GM12878 (cell line): ENCODE measurements around the gene ZNF3. TPM values are rescaled to one million over a fixed set of nuclear protein-coding genes. Genes with fewer than 3 reads are reported as not detected.

Experiments used
- ATF3 ChIP-seq: IDR thresholded peaks from 2 replicates; pipeline ENCODE4 v1.6.1; 2011; ENCODE audit warnings: low read depth, mild to moderate bottlenecking, low read length, moderate library complexity, borderline replicate concordance; ENCODE audit errors: extremely low read depth
- ATF7 ChIP-seq: fragments of 450-650 bp; IDR thresholded peaks from 2 replicates; pipeline ENCODE4 v1.6.1; 2016; ENCODE audit warnings: low read depth, mild to moderate bottlenecking
- CBX5 ChIP-seq: sonication (generic); IDR thresholded peaks from 2 replicates; pipeline ENCODE4 v1.6.1; 2016; ENCODE audit warnings: low read depth, moderate library complexity, mild to moderate bottlenecking, inconsistent platforms
- ETV6 ChIP-seq, 2 experiments: fragments of 450-650 bp in 1 of 2; IDR thresholded peaks in 1 of 2; conservative IDR thresholded peaks in 1 of 2; 2 replicates each; pipeline ENCODE4 v1.6.1; 2014; ENCODE audit warnings: antibody characterized with exemption in 1 of 2, borderline replicate concordance in 1 of 2, low read depth in 1 of 2, mild to moderate bottlenecking in 1 of 2, moderate library complexity in 1 of 2
- FOXK2 ChIP-seq: fragments of 450-650 bp; IDR thresholded peaks from 2 replicates; pipeline ENCODE4 v1.6.1; 2017; ENCODE audit warnings: mild to moderate bottlenecking, moderate library complexity
- KAT2A ChIP-seq: conservative IDR thresholded peaks from 2 replicates; pipeline ENCODE4 v1.6.1; 2011; ENCODE audit warnings: low read depth, low read length; ENCODE audit not compliant: control insufficient read depth
- MEF2A ChIP-seq: IDR thresholded peaks from 2 replicates; pipeline ENCODE4 v1.6.1; 2011; ENCODE audit warnings: low read depth, mild to moderate bottlenecking, low read length, moderate library complexity; ENCODE audit not compliant: insufficient read depth
- MLLT1 ChIP-seq: fragments of 450-650 bp; IDR thresholded peaks from 2 replicates; pipeline ENCODE4 v1.6.1; 2016; ENCODE audit warnings: mild to moderate bottlenecking
- MXI1 ChIP-seq: fragments of 150-350 bp; IDR thresholded peaks from 2 replicates; pipeline ENCODE4 v1.6.1; 2011; ENCODE audit warnings: low read depth, mild to moderate bottlenecking, inconsistent platforms, low read length, improper control_type of control experiment
- NFXL1 ChIP-seq: fragments of 450-650 bp; IDR thresholded peaks from 2 replicates; pipeline ENCODE4 v1.6.1; 2017; ENCODE audit warnings: antibody characterized with exemption, mild to moderate bottlenecking, borderline replicate concordance
- NR2C1 ChIP-seq: fragments of 450-650 bp; IDR thresholded peaks from 2 replicates; pipeline ENCODE4 v1.6.1; 2017; ENCODE audit warnings: antibody characterized with exemption, mild to moderate bottlenecking, moderate library complexity
- PML ChIP-seq: IDR thresholded peaks from 2 replicates; pipeline ENCODE4 v1.6.1; 2012; ENCODE audit warnings: low read length, inconsistent platforms
- RAD21 ChIP-seq: IDR thresholded peaks from 2 replicates; pipeline ENCODE4 v1.6.1; 2011; ENCODE audit warnings: mild to moderate bottlenecking, low read depth, low read length, moderate library complexity; ENCODE audit not compliant: insufficient read depth
- RB1 ChIP-seq: fragments of 450-650 bp; formaldehyde crosslinking; IDR thresholded peaks from 2 replicates; pipeline ENCODE4 v1.6.1; 2017; ENCODE audit warnings: mild to moderate bottlenecking, borderline replicate concordance
- RELB ChIP-seq: fragments of 450-650 bp; IDR thresholded peaks from 2 replicates; pipeline ENCODE4 v1.6.1; 2017; ENCODE audit warnings: low read depth, mild to moderate bottlenecking, moderate library complexity
- RFX5 ChIP-seq: IDR thresholded peaks from 2 replicates; pipeline ENCODE4 v1.6.1; 2011; ENCODE audit warnings: low read depth, low read length, improper control_type of control experiment
- RUNX3 ChIP-seq: IDR thresholded peaks from 2 replicates; pipeline ENCODE4 v1.6.1; 2012; ENCODE audit warnings: low read length, inconsistent platforms
- SIN3A ChIP-seq: IDR thresholded peaks from 2 replicates; pipeline ENCODE4 v1.6.1; 2012; ENCODE audit warnings: low read depth, low read length, improper control_type of control experiment
- SIX5 ChIP-seq: IDR thresholded peaks from 2 replicates; pipeline ENCODE4 v1.6.1; 2011; ENCODE audit warnings: mild to moderate bottlenecking, low read depth, low read length, moderate library complexity; ENCODE audit not compliant: severe bottlenecking
- SMAD5 ChIP-seq: IDR thresholded peaks from 2 replicates; pipeline ENCODE4 v1.6.1; 2016; ENCODE audit warnings: antibody characterized with exemption, low read depth
- SMARCA5 ChIP-seq: fragments of 450-650 bp; IDR thresholded peaks from 2 replicates; pipeline ENCODE4 v1.6.1; 2017; ENCODE audit warnings: mild to moderate bottlenecking
- SREBF2 ChIP-seq: IDR thresholded peaks from 2 replicates; pipeline ENCODE4 v1.6.1; 2012; ENCODE audit warnings: mild to moderate bottlenecking, low read length
- TBL1XR1 ChIP-seq: IDR thresholded peaks from 2 replicates; pipeline ENCODE4 v1.6.1; 2012; ENCODE audit warnings: low read depth, low read length, improper control_type of control experiment
- TCF12 ChIP-seq: IDR thresholded peaks from 2 replicates; pipeline ENCODE4 v1.6.1; 2011; ENCODE audit warnings: low read depth, mild to moderate bottlenecking, low read length
- YY1 ChIP-seq: IDR thresholded peaks from 2 replicates; pipeline ENCODE4 v1.6.1; 2011; ENCODE audit warnings: low read depth, mild to moderate bottlenecking, low read length
- ZBTB33 ChIP-seq: fragments of 450-650 bp; IDR thresholded peaks from 2 replicates; pipeline ENCODE4 v1.6.1; 2017; ENCODE audit warnings: mild to moderate bottlenecking
- ZSCAN29 ChIP-seq: fragments of 450-650 bp; IDR thresholded peaks from 2 replicates; pipeline ENCODE4 v1.6.1; 2017; ENCODE audit warnings: mild to moderate bottlenecking, moderate library complexity
- polyA plus RNA-seq, 11 experiments: library from polyadenylated mRNA; depleted of rRNA in 4 of 11; unstranded in 6 of 11; stranded (reverse) in 5 of 11; fragments of >200 nt; fragmentation: Nextera tagmentation in 4 of 11; fragmentation: Illumina TruSeq in 1 of 11; extraction: Ambion mirVana in 4 of 11; extraction: Trizol in 1 of 11; gene quantifications; 1 replicate in 1 of 11; 2 replicates in 10 of 11; pipeline versions ENCODE4 v1.2.1 to v1.2.3, GENCODE V29; 2011 to 2016; ENCODE audit warnings: inconsistent platforms in 2 of 11, missing spikeins in 2 of 11, low read depth in 1 of 11
- total RNA-seq, 4 experiments: library from RNA; depleted of rRNA in 3 of 4; stranded (reverse); fragments of >200 nt in 3 of 4; fragmentation: Illumina TruSeq in 1 of 4; extraction: Trizol in 1 of 4; gene quantifications; 2 replicates each; pipeline versions ENCODE4 v1.2.1 to v1.2.3, GENCODE V29; 2013 to 2021

Gene ZNF3
- total and polyA plus RNA-seq, 10 of the 15 experiments (the other 5 are each of a cell fraction or from before 2014, with no cell fraction given): 17.2 to 37.4 (median 29.4) TPM

GRCh38 chr7:100081535-100082102 is at the start of gene ZNF3 (continued):
- TF ChIP-seq ETV6 (conservative IDR thresholded peaks at IDR 0.05 in 1 of 2, IDR thresholded peaks at IDR 0.05 in 1 of 2; ENCODE audit: borderline replicate concordance in 1 of 2, low read depth in 1 of 2): peak in 1 of 2 experiments; percentile 60; a peak in 1 of 4 replicates
- TF ChIP-seq TBL1XR1: peak; percentile 77; the same call in 1 of the 2 replicates
- peak; percentile 19; the same call in 1 of the 2 replicates for TF ChIP-seq ZSCAN29
- peak; percentile 99 for TF ChIP-seq NR2C1
- TF ChIP-seq TCF12: peak; percentile 69
- TF ChIP-seq KAT2A: no peak
- TF ChIP-seq RFX5: peak; percentile 18; the same call in 1 of the 2 replicates
- TF ChIP-seq SIX5: peak; percentile 62
- peak; percentile 70 for TF ChIP-seq YY1
- peak; percentile 86 for TF ChIP-seq SIN3A
- TF ChIP-seq SREBF2: peak; percentile 74
- TF ChIP-seq CBX5: peak; percentile 23; the same call in 1 of the 2 replicates
- peak; percentile 87 for TF ChIP-seq SMARCA5
- TF ChIP-seq RAD21: peak; percentile 66
- TF ChIP-seq ZBTB33: no peak
- TF ChIP-seq PML: peak; percentile 91
- TF ChIP-seq RELB: peak; percentile 84
- peak; percentile 92 for TF ChIP-seq RUNX3
- TF ChIP-seq FOXK2: peak; percentile 47; the same call in 1 of the 2 replicates
- no peak for TF ChIP-seq NFXL1
- TF ChIP-seq ATF3: no peak
- TF ChIP-seq ATF7: no peak
- TF ChIP-seq MLLT1: peak; percentile 98
- peak; percentile 75 for TF ChIP-seq MEF2A
- TF ChIP-seq MXI1: peak; percentile 95
- peak; percentile 79; the same call in 1 of the 2 replicates for TF ChIP-seq RB1
- peak; percentile 88 for TF ChIP-seq SMAD5
